RWPE2 (cell line): Measurements from ENCODE around the gene EML6.

ENCODE experiments used
- ATAC-seq: fragments of 200-7000 bp; cut with Tn5 transposase; 3 replicates; pipeline ENCODE4 v1.9.1; 2021; ENCODE audit warnings: low read depth
- DNase-seq: peaks from one replicate; pipeline ENCODE4 v3.0.0-alpha.2; 2020; ENCODE audit warnings: low spot score
- H3K27ac ChIP-seq: fragments of 450-650 bp; 2 replicates; pipeline ENCODE4 v1.5.1; 2017; ENCODE audit warnings: mild to moderate bottlenecking; ENCODE audit not compliant: poor library complexity, severe bottlenecking
- H3K27me3 ChIP-seq: fragments of 250-450 bp; sonication (Bioruptor Pico); 2 replicates; pipeline ENCODE4 v1.5.1; 2021; ENCODE audit warnings: mild to moderate bottlenecking, moderate library complexity; ENCODE audit not compliant: insufficient read depth, poor library complexity, severe bottlenecking
- H3K36me3 ChIP-seq: fragments of 250-450 bp; sonication (Bioruptor Pico); 2 replicates; pipeline ENCODE4 v1.5.1; 2020; ENCODE audit warnings: low read depth, mild to moderate bottlenecking, moderate library complexity
- H3K4me1 ChIP-seq: fragments of 250-450 bp; sonication (Bioruptor Pico); 2 replicates; pipeline ENCODE4 v1.5.1; 2021; ENCODE audit warnings: mild to moderate bottlenecking, moderate library complexity; ENCODE audit not compliant: insufficient read depth, poor library complexity, severe bottlenecking
- H3K4me3 ChIP-seq: fragments of 250-450 bp; sonication (Bioruptor Pico); 2 replicates; pipeline ENCODE4 v1.5.1; 2021; ENCODE audit warnings: mild to moderate bottlenecking, moderate library complexity; ENCODE audit not compliant: severe bottlenecking
- H3K9me3 ChIP-seq: fragments of 250-450 bp; sonication (Bioruptor Pico); 2 replicates; pipeline ENCODE4 v1.5.1; 2021; ENCODE audit warnings: mild to moderate bottlenecking, moderate library complexity; ENCODE audit not compliant: severe bottlenecking
- TF ChIP-seq, protein P1 (sequence below): fragments of 450-650 bp; IDR thresholded peaks from one replicate; pipeline ENCODE4 v1.5.1; 2017; ENCODE audit warnings: mild to moderate bottlenecking, moderate library complexity; ENCODE audit not compliant: poor library complexity, severe bottlenecking

EML6 gene

GRCh38 chr2:54740333-54740732, 16.9 kb downstream of the EML6 start:
- ATAC-seq, result no peak
- DNase-seq, result no peak
- H3K36me3 ChIP-seq, result no peaks in the 10 kb centered on the region
- H3K9me3 ChIP-seq, result no peaks in the 10 kb centered on the region
- no peak overlapping the region for H3K27ac ChIP-seq
- no peak overlapping the region for H3K4me3 ChIP-seq
- no peaks in the 10 kb centered on the region for H3K27me3 ChIP-seq
- TF ChIP-seq, protein P1, sequence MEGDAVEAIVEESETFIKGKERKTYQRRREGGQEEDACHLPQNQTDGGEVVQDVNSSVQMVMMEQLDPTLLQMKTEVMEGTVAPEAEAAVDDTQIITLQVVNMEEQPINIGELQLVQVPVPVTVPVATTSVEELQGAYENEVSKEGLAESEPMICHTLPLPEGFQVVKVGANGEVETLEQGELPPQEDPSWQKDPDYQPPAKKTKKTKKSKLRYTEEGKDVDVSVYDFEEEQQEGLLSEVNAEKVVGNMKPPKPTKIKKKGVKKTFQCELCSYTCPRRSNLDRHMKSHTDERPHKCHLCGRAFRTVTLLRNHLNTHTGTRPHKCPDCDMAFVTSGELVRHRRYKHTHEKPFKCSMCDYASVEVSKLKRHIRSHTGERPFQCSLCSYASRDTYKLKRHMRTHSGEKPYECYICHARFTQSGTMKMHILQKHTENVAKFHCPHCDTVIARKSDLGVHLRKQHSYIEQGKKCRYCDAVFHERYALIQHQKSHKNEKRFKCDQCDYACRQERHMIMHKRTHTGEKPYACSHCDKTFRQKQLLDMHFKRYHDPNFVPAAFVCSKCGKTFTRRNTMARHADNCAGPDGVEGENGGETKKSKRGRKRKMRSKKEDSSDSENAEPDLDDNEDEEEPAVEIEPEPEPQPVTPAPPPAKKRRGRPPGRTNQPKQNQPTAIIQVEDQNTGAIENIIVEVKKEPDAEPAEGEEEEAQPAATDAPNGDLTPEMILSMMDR, result no peak
- no peaks in the 10 kb centered on the region for H3K4me1 ChIP-seq

DNA sequence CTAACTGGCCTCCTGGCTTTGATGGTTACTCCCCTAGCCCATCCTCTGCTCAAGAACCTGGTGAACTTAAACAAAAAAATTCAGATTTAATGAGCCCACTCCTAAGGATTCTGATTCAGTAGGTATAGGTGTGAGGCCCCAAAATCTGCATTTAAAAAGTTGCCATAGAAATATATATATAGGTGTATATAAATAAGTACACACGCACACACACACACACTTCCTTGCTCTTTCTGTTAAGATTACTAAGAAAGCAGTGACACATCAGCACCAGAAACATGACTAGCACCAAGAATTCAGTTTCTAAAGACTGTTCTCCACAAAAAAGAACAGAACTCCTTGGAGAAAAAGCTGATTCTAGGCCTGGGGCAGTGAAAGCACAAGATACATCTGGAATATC, 17.8 kb downstream of the EML6 start:
- H3K4me1 ChIP-seq, result no peaks in the 10 kb centered on the region
- TF ChIP-seq, protein P1, result no peak
- H3K27ac ChIP-seq, result no peak overlapping the region
- DNase-seq, result no peak
- no peaks in the 10 kb centered on the region for H3K27me3 ChIP-seq
- H3K4me3 ChIP-seq, result no peak overlapping the region
- no peaks in the 10 kb centered on the region for H3K9me3 ChIP-seq
- no peak for ATAC-seq
- H3K36me3 ChIP-seq, result no peaks in the 10 kb centered on the region

- no peak overlapping the region for H3K4me3 ChIP-seq
- no peak overlapping the region for H3K27ac ChIP-seq
These were observed 26.6 kb downstream of the EML6 start for GRCh38 chr2:54750040-54750439.

GRCh38 chr2:54752439-54752838, 29.0 kb downstream of the EML6 start:
- Histone ChIP-seq H3K4me1 (no peaks in the 10 kb centered on the region), H3K27me3 (no peaks in the 10 kb centered on the region)

More at GRCh38 chr2:54750040-54750439, 26.6 kb downstream of the EML6 start:
- Histone ChIP-seq H3K27me3 (no peaks in the 10 kb centered on the region), H3K36me3 (no peaks in the 10 kb centered on the region), H3K9me3 (no peaks in the 10 kb centered on the region), H3K4me1 (no peaks in the 10 kb centered on the region)
- DNase-seq, result no peak
- TF ChIP-seq, protein P1, result no peak
- ATAC-seq, result no peak

DNA sequence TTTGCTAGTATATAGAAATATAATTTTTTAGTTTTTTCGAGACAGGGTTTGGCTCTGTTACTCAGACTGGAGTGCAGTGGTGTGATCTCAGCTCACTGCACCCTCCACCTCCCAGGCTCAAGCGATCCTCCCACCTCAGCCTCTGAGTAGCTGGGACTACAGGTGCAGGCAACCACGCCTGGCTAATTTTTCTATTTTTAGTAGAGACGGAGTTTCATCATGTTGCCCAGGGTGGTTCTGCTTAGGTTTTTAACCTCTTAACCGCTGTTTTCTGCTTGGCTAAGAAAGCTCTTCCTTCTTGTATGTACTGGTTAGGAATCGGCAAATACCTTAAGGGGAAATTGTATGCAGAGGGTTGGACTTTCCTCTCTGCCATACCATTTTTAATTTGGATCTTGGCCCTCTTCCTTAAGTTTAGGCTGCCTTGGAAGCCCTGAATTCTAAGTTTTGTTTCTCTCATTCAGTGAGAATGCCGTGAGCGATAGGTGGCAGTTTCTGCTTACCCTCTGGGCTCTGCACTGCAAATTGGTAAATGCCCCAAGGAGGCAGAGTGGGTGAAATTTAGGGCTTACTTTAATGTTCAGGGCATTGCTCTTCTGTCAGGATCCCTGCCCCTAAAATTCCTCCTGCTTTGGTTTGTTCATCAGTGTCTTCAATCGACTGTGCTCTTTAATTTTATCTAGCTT, 32.3 kb downstream of the EML6 start:
- no peak overlapping the region for H3K27ac ChIP-seq

More at GRCh38 chr2:54752439-54752838, 29.0 kb downstream of the EML6 start:
- no peaks in the 10 kb centered on the region for H3K9me3 ChIP-seq
- TF ChIP-seq, protein P1, result no peak
- no peaks in the 10 kb centered on the region for H3K36me3 ChIP-seq
- H3K27ac ChIP-seq, result no peak overlapping the region
- ATAC-seq (no peak), DNase-seq (no peak)
- no peak overlapping the region for H3K4me3 ChIP-seq

More for the DNA sequence above, 32.3 kb downstream of the EML6 start:
- ATAC-seq (no peak), DNase-seq (no peak)
- no peaks in the 10 kb centered on the region for H3K27me3 ChIP-seq
- peaks cover 8% of the 10 kb centered on the region for H3K4me1 ChIP-seq
- H3K36me3 ChIP-seq, result no peaks in the 10 kb centered on the region
- no peaks in the 10 kb centered on the region for H3K9me3 ChIP-seq
- TF ChIP-seq, protein P1, result no peak
- no peak overlapping the region for H3K4me3 ChIP-seq
